H9 (cell line): Measurements from ENCODE around the gene UFSP1. TPM values are rescaled to one million over a fixed set of nuclear protein-coding genes. Genes with fewer than 3 reads are reported as not detected.
A peak's percentile ranks its signal among the peaks of the same experiment; 100 is the strongest.

Experiments
- DNase-seq: peaks from one replicate; pipeline ENCODE4 v3.0.0-alpha.2; 2017
- H2AFZ ChIP-seq: one replicate; pipeline ENCODE4 v1.6.1; 2013; ENCODE audit warnings: mild to moderate bottlenecking, low read length, control low read depth, moderate library complexity
- H2AK5ac ChIP-seq: 2 replicates; pipeline ENCODE4 v1.6.1; 2013; ENCODE audit warnings: low read length, control low read depth, mixed read lengths; ENCODE audit not compliant: insufficient read length
- H2BK120ac ChIP-seq: one replicate; pipeline ENCODE4 v1.6.1; 2013; ENCODE audit warnings: low read depth, mild to moderate bottlenecking, low read length, control low read depth, inconsistent platforms; ENCODE audit not compliant: poor library complexity, severe bottlenecking
- H2BK12ac ChIP-seq: 2 replicates; pipeline ENCODE4 v1.6.1; 2013; ENCODE audit warnings: low read length, control low read depth, mixed read lengths, low read depth; ENCODE audit not compliant: insufficient read length
- H2BK15ac ChIP-seq: 2 replicates; pipeline ENCODE4 v1.6.1; 2013; ENCODE audit warnings: low read depth, low read length, control low read depth
- H2BK20ac ChIP-seq: one replicate; pipeline ENCODE4 v1.6.1; 2013; ENCODE audit warnings: low read depth, mild to moderate bottlenecking, low read length, control low read depth, inconsistent platforms; ENCODE audit not compliant: poor library complexity, severe bottlenecking
- H2BK5ac ChIP-seq: 2 replicates; pipeline ENCODE4 v1.6.1; 2013; ENCODE audit warnings: low read length, control low read depth, mixed read lengths; ENCODE audit not compliant: insufficient read length
- H3K14ac ChIP-seq: 2 replicates; pipeline ENCODE4 v1.6.1; 2013; ENCODE audit warnings: low read length, control low read depth; ENCODE audit not compliant: insufficient read depth
- H3K18ac ChIP-seq: 2 replicates; pipeline ENCODE4 v1.6.1; 2013; ENCODE audit warnings: low read depth, mild to moderate bottlenecking, mixed read lengths, low read length, control low read depth; ENCODE audit not compliant: insufficient read length
- H3K23ac ChIP-seq: 2 replicates; pipeline ENCODE4 v1.6.1; 2013; ENCODE audit warnings: low read length, control low read depth, mixed read lengths, low read depth; ENCODE audit not compliant: insufficient read length
- H3K23me2 ChIP-seq: 2 replicates; pipeline ENCODE4 v1.6.1; 2013; ENCODE audit warnings: low read depth, mild to moderate bottlenecking, mixed read lengths, low read length, control low read depth; ENCODE audit not compliant: insufficient read length, poor library complexity, severe bottlenecking
- H3K27ac ChIP-seq: 2 replicates; pipeline ENCODE4 v1.5.1; 2013; ENCODE audit warnings: low read length, control low read depth, mixed read lengths, low read depth; ENCODE audit not compliant: insufficient read length
- H3K27me3 ChIP-seq: 2 replicates; pipeline ENCODE4 v1.6.1; 2013; ENCODE audit warnings: low read length, control low read depth, inconsistent platforms; ENCODE audit not compliant: insufficient read depth
- H3K4ac ChIP-seq: 2 replicates; pipeline ENCODE4 v1.6.1; 2013; ENCODE audit warnings: low read depth, mild to moderate bottlenecking, control low read depth, inconsistent platforms, low read length, moderate library complexity
- H3K4me1 ChIP-seq: 2 replicates; pipeline ENCODE4 v1.6.1; 2013; ENCODE audit warnings: low read length, control low read depth, inconsistent platforms; ENCODE audit not compliant: insufficient read depth
- H3K4me2 ChIP-seq: 2 replicates; pipeline ENCODE4 v1.6.1; 2013; ENCODE audit warnings: low read length, control low read depth, mixed read lengths; ENCODE audit not compliant: insufficient read length, insufficient read depth
- H3K56ac ChIP-seq: 2 replicates; pipeline ENCODE4 v1.6.1; 2013; ENCODE audit warnings: low read depth, mild to moderate bottlenecking, mixed read lengths, low read length, control low read depth; ENCODE audit not compliant: insufficient read length
- H3K79me1 ChIP-seq: 2 replicates; pipeline ENCODE4 v1.6.1; 2013; ENCODE audit warnings: low read depth, mild to moderate bottlenecking, moderate library complexity, low read length, control low read depth, inconsistent platforms; ENCODE audit not compliant: insufficient read depth, poor library complexity, severe bottlenecking
- H3K79me2 ChIP-seq: 2 replicates; pipeline ENCODE4 v1.6.1; 2013; ENCODE audit warnings: low read length, control low read depth, inconsistent platforms; ENCODE audit not compliant: insufficient read depth
- H3K9ac ChIP-seq: 2 replicates; pipeline ENCODE4 v1.6.1; 2013; ENCODE audit warnings: low read length, control low read depth, mixed read lengths; ENCODE audit not compliant: insufficient read length; ENCODE audit errors: extremely low read depth
- H3K9me3 ChIP-seq: one replicate; pipeline ENCODE4 v1.6.1; 2013; ENCODE audit warnings: low read depth, low read length, inconsistent platforms; ENCODE audit not compliant: control insufficient read depth
- H3T11ph ChIP-seq: one replicate; pipeline ENCODE4 v1.6.1; 2013; ENCODE audit warnings: mild to moderate bottlenecking, low read length, control low read depth, inconsistent platforms
- H4K20me1 ChIP-seq: one replicate; pipeline ENCODE4 v1.6.1; 2013; ENCODE audit not compliant: control insufficient read depth, insufficient read length, insufficient read depth
- H4K5ac ChIP-seq: 2 replicates; pipeline ENCODE4 v1.6.1; 2013; ENCODE audit warnings: low read depth, mild to moderate bottlenecking, mixed read lengths, low read length, control low read depth; ENCODE audit not compliant: insufficient read length
- H4K8ac ChIP-seq: replicated peaks from 2 replicates; pipeline ENCODE4 v1.6.1; 2013; ENCODE audit warnings: low read length, control low read depth, mixed read lengths, low read depth; ENCODE audit not compliant: insufficient read length
- H4K91ac ChIP-seq: 2 replicates; pipeline ENCODE4 v1.6.1; 2013; ENCODE audit warnings: low read depth, mild to moderate bottlenecking, moderate library complexity, mixed read lengths, low read length, control low read depth; ENCODE audit not compliant: insufficient read length
- H3K27ac Mint-ChIP-seq, 3 experiments: 2 replicates in 2 of 3; 3 replicates in 1 of 3; pipeline ENCODE4 v1.8.0; 2020 to 2021; ENCODE audit warnings: mixed read lengths in 3 of 3, mild to moderate bottlenecking in 1 of 3, moderate library complexity in 1 of 3
- H3K27me3 Mint-ChIP-seq: 2 replicates; pipeline ENCODE4 v1.8.0; 2021; ENCODE audit warnings: low read depth, mild to moderate bottlenecking, moderate library complexity, mixed read lengths
- H3K36me3 Mint-ChIP-seq, 3 experiments: 2 replicates in 2 of 3; 3 replicates in 1 of 3; pipeline ENCODE4 v1.8.0; 2020 to 2021; ENCODE audit warnings: low read depth in 3 of 3, mixed read lengths in 3 of 3; ENCODE audit not compliant: insufficient read depth in 1 of 3
- H3K4me1 Mint-ChIP-seq, 2 experiments: 2 replicates each; pipeline ENCODE4 v1.8.0; 2020; ENCODE audit warnings: mixed read lengths in 2 of 2
- H3K4me3 Mint-ChIP-seq, 2 experiments: 2 replicates in 1 of 2; 3 replicates in 1 of 2; pipeline ENCODE4 v1.8.0; 2020 to 2021; ENCODE audit warnings: mild to moderate bottlenecking in 2 of 2, mixed read lengths in 2 of 2, moderate library complexity in 1 of 2
- H3K9me3 Mint-ChIP-seq, 2 experiments: 2 replicates in 1 of 2; 3 replicates in 1 of 2; pipeline ENCODE4 v1.8.0; 2020; ENCODE audit warnings: mild to moderate bottlenecking in 2 of 2, mixed read lengths in 2 of 2, moderate library complexity in 1 of 2
- WGBS: extraction: QIAGEN DNeasy Blood & Tissue Kit; methylation state at CpG from one replicate; pipeline ENCODE4 v1.1.7; 2013; ENCODE audit warnings: missing lambda C conversion rate, low lambda C conversion rate, mixed read lengths; ENCODE audit not compliant: insufficient read length; ENCODE audit errors: extremely low coverage; 5-methylcytosine and 5-hydroxymethylcytosine counted together
- total RNA-seq: library from RNA; stranded (reverse); gene quantifications from 2 replicates; pipeline ENCODE4 v1.2.1, GENCODE V29; 2021
- TF ChIP-seq, protein P1 (sequence below): fragments of 200-600 bp; sonication (generic); conservative IDR thresholded peaks from 3 replicates; pipeline ENCODE4 v1.8.0; 2021; ENCODE audit warnings: antibody characterized with exemption, mild to moderate bottlenecking

UFSP1 gene
- total RNA-seq, 1 experiment from 2014 or later: 4.3 TPM

GRCh38 chr7:100859856-100860255 is 29.7 kb downstream of the UFSP1 start:
- no peak overlapping the region for H2BK120ac ChIP-seq
- no peak overlapping the region for H3K4ac ChIP-seq
- H4K8ac ChIP-seq: no peak overlapping the region
- H3K79me1 ChIP-seq: no peaks in the 10 kb centered on the region
- no peak overlapping the region for H4K5ac ChIP-seq
- no peak overlapping the region for H2BK5ac ChIP-seq
- TF ChIP-seq, protein P1, sequence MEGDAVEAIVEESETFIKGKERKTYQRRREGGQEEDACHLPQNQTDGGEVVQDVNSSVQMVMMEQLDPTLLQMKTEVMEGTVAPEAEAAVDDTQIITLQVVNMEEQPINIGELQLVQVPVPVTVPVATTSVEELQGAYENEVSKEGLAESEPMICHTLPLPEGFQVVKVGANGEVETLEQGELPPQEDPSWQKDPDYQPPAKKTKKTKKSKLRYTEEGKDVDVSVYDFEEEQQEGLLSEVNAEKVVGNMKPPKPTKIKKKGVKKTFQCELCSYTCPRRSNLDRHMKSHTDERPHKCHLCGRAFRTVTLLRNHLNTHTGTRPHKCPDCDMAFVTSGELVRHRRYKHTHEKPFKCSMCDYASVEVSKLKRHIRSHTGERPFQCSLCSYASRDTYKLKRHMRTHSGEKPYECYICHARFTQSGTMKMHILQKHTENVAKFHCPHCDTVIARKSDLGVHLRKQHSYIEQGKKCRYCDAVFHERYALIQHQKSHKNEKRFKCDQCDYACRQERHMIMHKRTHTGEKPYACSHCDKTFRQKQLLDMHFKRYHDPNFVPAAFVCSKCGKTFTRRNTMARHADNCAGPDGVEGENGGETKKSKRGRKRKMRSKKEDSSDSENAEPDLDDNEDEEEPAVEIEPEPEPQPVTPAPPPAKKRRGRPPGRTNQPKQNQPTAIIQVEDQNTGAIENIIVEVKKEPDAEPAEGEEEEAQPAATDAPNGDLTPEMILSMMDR: no peak
- H4K91ac ChIP-seq: no peak overlapping the region
- no peak overlapping the region for H2BK15ac ChIP-seq
- no peak overlapping the region for H3K56ac ChIP-seq
- H3K9ac ChIP-seq: no peak overlapping the region
- H3K27ac ChIP-seq: no peak overlapping the region
- no peak for DNase-seq
- Mint-ChIP-seq H3K9me3 (no peaks in the 10 kb centered on the region; a peak in 1 of 5 replicates), H3K27me3 (no peaks in the 10 kb centered on the region), H3K27ac (peak overlapping the region in 2 of 3 experiments; percentile 72 to 89; a peak in 3 of 7 replicates), H3K36me3 (peaks cover 23 to 56% (median 47%) of the 10 kb centered on the region in 3 experiments; a peak in 6 of 7 replicates), H3K4me3 (0 out of 5 replicates have a peak overlapping the region, but pooled peaks of 1 of the 2 experiments have one; percentile 6), H3K4me1 (no peaks in the 10 kb centered on the region; a peak in 1 of 4 replicates)
- H2AK5ac ChIP-seq: no peak overlapping the region
- H2BK12ac ChIP-seq: no peak overlapping the region
- no peak overlapping the region for H3K14ac ChIP-seq
- no peaks in the 10 kb centered on the region for H3K4me1 ChIP-seq
- H3K4me2 ChIP-seq: no peak overlapping the region
- WGBS: no CpG with 5 or more reads among the region's 15 CpGs
- H3K18ac ChIP-seq: no peak overlapping the region
- H3K27me3 ChIP-seq: no peaks in the 10 kb centered on the region
- no peak overlapping the region for H2BK20ac ChIP-seq
- no peaks in the 10 kb centered on the region for H3K23me2 ChIP-seq
- H4K20me1 ChIP-seq: no peaks in the 10 kb centered on the region
- no peak overlapping the region for H3T11ph ChIP-seq
- H3K79me2 ChIP-seq: peaks cover 2% of the 10 kb centered on the region; the same call in 1 of the 2 replicates
- no peaks in the 10 kb centered on the region for H3K9me3 ChIP-seq
- no peak overlapping the region for H2AFZ ChIP-seq
- H3K23ac ChIP-seq: no peak overlapping the region
